ENCODE data around the gene UBE2E2. TPM values are rescaled to one million over a fixed set of nuclear protein-coding genes. Genes with fewer than 3 reads are reported as not detected.

UBE2E2 gene
- total and polyA plus RNA-seq, 3 experiments from 2014 or later, result 0.86 to 8.0 (median 0.92) TPM

DNA sequence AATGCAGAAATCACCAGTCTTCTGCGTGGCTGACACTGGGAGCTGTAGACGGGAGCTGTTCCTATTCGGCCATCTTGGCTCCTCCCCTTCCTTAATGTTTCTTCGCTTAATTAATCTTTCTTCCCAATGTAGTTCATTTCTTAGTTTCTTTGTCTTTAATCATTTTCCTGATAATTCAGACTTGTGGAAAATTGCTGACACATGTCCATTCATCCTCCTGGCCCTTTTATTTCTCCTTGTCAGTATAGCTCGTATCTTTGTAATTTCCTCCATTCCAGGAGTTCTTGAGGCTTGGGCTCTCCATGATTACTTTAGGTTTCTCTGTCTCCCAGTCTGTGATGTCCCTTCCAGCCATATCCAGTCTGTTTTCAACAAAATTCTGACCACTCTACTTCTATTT is 98.7 kb downstream of the UBE2E2 start:
- CTCF ChIA-PET, result no interaction called here
- H3K27ac ChIP-seq (ENCODE audit: low read depth, low read length), result no peak overlapping the region

DNA sequence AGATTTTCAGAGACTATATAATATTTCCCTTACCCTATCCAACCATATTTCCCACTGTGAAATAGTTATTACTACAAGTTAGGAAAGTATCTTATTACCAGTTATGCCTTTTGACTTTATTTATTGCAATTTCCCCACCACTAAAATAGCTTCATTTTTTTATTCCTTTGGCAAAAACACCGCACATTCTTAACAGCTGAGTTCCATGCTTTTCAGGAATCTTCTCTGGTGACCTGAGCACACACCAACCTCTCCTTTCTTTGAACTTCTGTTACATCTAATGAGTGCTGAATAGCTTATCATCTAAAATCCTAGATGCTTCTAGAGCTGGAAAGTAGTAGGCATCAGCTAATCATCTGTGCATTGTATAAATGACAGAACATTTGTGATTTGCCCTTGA is 99.1 kb downstream of the UBE2E2 start:
- Mint-ChIP-seq H3K4me1 (no peaks in the 10 kb centered on the region), H3K4me3 (no peak overlapping the region), H3K27me3 (peaks cover 0 to 1% of the 10 kb centered on the region in 2 donors), H3K27ac (no peak overlapping the region), H3K36me3 (no peaks in the 10 kb centered on the region), H3K9me3 (peaks cover 0 to 4% (median 3%) of the 10 kb centered on the region in 5 donors)
- DNase-seq, result no peak
- Histone ChIP-seq H3K4me1 (ENCODE audit: insufficient read depth, low read length) (no peaks in the 10 kb centered on the region), H3K4me3 (ENCODE audit: low read length) (no peak overlapping the region), H3K27ac (ENCODE audit: low read depth, low read length) (no peak overlapping the region), H3K36me3 (ENCODE audit: insufficient read depth, low read length) (no peaks in the 10 kb centered on the region), H3K27me3 (ENCODE audit: insufficient read depth, low read length, poor library complexity, severe bottlenecking) (no peaks in the 10 kb centered on the region), H3K9me3 (ENCODE audit: low read length) (no peaks in the 10 kb centered on the region)
- ChIA-PET POLR2A (no interaction called here), CTCF (no interaction called here)

More for the DNA sequence above, 98.7 kb downstream of the UBE2E2 start:
- Mint-ChIP-seq H3K36me3 (no peaks in the 10 kb centered on the region), H3K27ac (no peak overlapping the region), H3K4me1 (no peaks in the 10 kb centered on the region), H3K27me3 (peaks cover 0 to 1% of the 10 kb centered on the region in 2 donors), H3K4me3 (no peak overlapping the region), H3K9me3 (peaks cover 0 to 4% (median 3%) of the 10 kb centered on the region in 5 donors)
- DNase-seq, result no peak
- H3K9me3 ChIP-seq (ENCODE audit: low read length), result no peaks in the 10 kb centered on the region
- POLR2A ChIA-PET, result no interaction called here
- H3K36me3 ChIP-seq (ENCODE audit: insufficient read depth, low read length), result no peaks in the 10 kb centered on the region
- no peak overlapping the region for H3K4me3 ChIP-seq (ENCODE audit: low read length)
- H3K4me1 ChIP-seq (ENCODE audit: insufficient read depth, low read length), result no peaks in the 10 kb centered on the region
- no peaks in the 10 kb centered on the region for H3K27me3 ChIP-seq (ENCODE audit: insufficient read depth, low read length, poor library complexity, severe bottlenecking)

DNA sequence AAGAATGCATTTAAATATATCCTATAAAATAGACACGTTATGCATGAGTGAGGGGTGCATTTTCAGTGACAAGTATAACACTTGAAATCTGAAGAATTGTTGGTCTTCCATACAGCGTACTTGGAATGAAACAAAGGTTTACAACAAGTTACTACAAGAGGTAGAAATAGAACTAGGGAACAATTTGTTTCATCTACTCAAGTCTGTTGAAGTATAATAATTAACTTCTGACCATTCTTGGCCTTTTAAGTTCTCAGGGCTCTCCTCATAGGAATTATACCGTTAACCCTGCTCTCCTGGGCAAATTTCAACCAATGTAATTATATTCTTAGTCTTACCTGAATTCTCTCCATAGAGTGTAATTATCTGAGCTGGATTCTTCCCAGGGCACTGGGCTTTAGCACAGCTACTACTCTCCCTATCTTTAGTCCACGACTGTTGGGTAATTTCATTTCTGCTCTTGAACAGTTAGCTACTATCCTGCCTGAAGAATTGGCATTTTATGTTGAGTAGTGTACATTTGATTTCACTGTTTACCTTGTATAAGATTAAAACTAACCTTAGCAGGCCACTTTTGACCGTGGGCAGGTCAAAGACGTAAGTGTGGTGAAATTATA is 100.6 kb downstream of the UBE2E2 start:
- CTCF ChIA-PET, result no interaction called here
- Histone ChIP-seq H3K27me3 (ENCODE audit: insufficient read depth, low read length, poor library complexity, severe bottlenecking) (no peaks in the 10 kb centered on the region), H3K36me3 (ENCODE audit: insufficient read depth, low read length) (no peaks in the 10 kb centered on the region), H3K4me1 (ENCODE audit: insufficient read depth, low read length) (no peaks in the 10 kb centered on the region), H3K27ac (ENCODE audit: low read depth, low read length) (no peak overlapping the region), H3K4me3 (ENCODE audit: low read length) (no peak overlapping the region), H3K9me3 (ENCODE audit: low read length) (no peaks in the 10 kb centered on the region)
- H3K4me1 Mint-ChIP-seq, result no peaks in the 10 kb centered on the region
- peaks cover 0 to 4% (median 3%) of the 10 kb centered on the region in 5 donors for H3K9me3 Mint-ChIP-seq
- POLR2A ChIA-PET, result no interaction called here
- H3K27me3 Mint-ChIP-seq, result peaks cover 0 to 1% of the 10 kb centered on the region in 2 donors
- no peak overlapping the region for H3K4me3 Mint-ChIP-seq
- DNase-seq, result no peak
- H3K27ac Mint-ChIP-seq, result no peak overlapping the region
- H3K36me3 Mint-ChIP-seq, result no peaks in the 10 kb centered on the region

DNA sequence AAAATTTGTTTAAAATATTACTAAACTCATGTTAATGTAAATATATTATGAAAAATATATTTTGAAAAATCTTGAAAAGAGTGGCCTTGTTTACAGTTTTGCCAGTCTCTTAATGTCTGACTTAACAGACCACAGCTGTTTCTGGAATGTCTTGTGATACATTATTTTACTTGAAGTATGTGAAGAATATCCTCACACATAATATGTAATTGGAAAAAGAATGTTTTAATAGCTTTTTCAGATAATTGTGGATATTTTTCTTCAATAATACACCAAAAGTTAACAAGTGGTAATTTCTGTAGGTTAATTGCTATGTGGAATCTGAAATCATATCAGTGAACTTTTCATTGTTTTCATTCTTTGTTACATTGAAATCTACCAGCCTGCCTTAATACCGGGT is 101.3 kb downstream of the UBE2E2 start:
- Histone ChIP-seq H3K27me3 (ENCODE audit: insufficient read depth, low read length, poor library complexity, severe bottlenecking) (no peaks in the 10 kb centered on the region), H3K4me3 (ENCODE audit: low read length) (no peak overlapping the region), H3K36me3 (ENCODE audit: insufficient read depth, low read length) (no peaks in the 10 kb centered on the region), H3K27ac (ENCODE audit: low read depth, low read length) (no peak overlapping the region), H3K4me1 (ENCODE audit: insufficient read depth, low read length) (no peaks in the 10 kb centered on the region), H3K9me3 (ENCODE audit: low read length) (no peaks in the 10 kb centered on the region)
- no peak overlapping the region for H3K4me3 Mint-ChIP-seq
- CTCF ChIA-PET, result no interaction called here
- no peak for DNase-seq
- peaks cover 0 to 1% of the 10 kb centered on the region in 2 donors for H3K27me3 Mint-ChIP-seq
- POLR2A ChIA-PET, result no interaction called here
- H3K36me3 Mint-ChIP-seq, result no peaks in the 10 kb centered on the region
- no peaks in the 10 kb centered on the region for H3K4me1 Mint-ChIP-seq
- H3K9me3 Mint-ChIP-seq, result peaks cover 0 to 4% (median 0%) of the 10 kb centered on the region in 5 donors
- no peak overlapping the region for H3K27ac Mint-ChIP-seq

DNA sequence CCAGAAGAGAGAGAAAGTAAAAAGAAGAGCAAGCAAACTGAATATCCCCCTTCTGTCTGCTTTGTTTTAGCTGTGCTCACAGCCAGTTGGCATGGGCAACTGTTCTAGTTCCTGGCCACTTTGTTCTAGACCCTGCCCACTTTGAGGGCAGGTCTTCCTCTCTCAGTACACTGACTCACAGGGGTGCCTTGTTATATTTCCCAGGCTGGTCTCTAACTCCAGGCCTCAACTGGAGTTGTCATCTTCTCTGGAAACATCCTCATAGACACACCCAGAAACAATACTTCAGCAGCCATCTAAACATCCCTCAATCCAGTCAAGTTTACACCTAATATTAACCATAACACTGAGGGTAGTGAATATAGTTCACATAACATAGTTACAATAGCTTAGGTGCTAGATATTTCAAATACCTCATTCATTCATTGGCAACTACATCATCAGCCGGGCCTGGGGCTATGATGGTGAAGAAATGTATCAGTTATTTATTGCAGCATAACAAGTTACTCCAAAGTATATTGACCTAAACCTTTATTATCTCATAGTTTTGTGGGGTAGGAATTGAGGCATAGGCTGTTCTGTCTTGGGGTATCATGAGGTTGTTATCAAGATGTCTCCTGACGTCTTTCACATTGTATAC is 106.0 kb downstream of the UBE2E2 start:
- Mint-ChIP-seq H3K27ac (no peak overlapping the region), H3K4me1 (no peaks in the 10 kb centered on the region), H3K36me3 (no peaks in the 10 kb centered on the region), H3K27me3 (no peaks in the 10 kb centered on the region), H3K9me3 (peaks cover 0 to 3% (median 2%) of the 10 kb centered on the region in 5 donors), H3K4me3 (no peak overlapping the region)
- CTCF ChIA-PET, result no interaction called here
- no peak overlapping the region for H3K4me3 ChIP-seq (ENCODE audit: low read length)
- no peak overlapping the region for H3K27ac ChIP-seq (ENCODE audit: low read depth, low read length)
- no peaks in the 10 kb centered on the region for H3K36me3 ChIP-seq (ENCODE audit: insufficient read depth, low read length)
- H3K9me3 ChIP-seq (ENCODE audit: low read length), result no peaks in the 10 kb centered on the region
- H3K27me3 ChIP-seq (ENCODE audit: insufficient read depth, low read length, poor library complexity, severe bottlenecking), result no peaks in the 10 kb centered on the region
- POLR2A ChIA-PET, result no interaction called here
- no peak for DNase-seq
- H3K4me1 ChIP-seq (ENCODE audit: insufficient read depth, low read length), result no peaks in the 10 kb centered on the region

DNA sequence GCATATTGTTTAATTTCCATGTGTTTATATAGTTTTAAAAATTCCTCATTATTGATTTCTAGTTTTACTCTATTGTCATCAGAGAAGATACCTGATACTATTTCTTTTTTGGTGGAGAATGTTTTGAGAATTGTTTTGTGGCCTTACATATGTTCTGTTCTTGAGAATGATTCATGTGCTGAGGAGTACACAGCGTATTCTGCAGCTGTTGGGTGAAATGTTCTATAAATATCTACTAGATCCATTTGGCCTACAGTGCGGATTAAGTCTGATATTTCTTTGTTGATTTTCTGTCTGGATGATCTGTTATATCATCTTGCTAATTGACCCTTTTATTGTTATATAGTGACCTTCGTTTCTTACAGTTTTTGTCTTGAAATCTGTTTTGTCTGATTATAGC is 109.7 kb downstream of the UBE2E2 start:
- no peaks in the 10 kb centered on the region for H3K4me1 ChIP-seq (ENCODE audit: insufficient read depth, low read length)
- Mint-ChIP-seq H3K4me3 (no peak overlapping the region), H3K27me3 (no peaks in the 10 kb centered on the region), H3K4me1 (no peaks in the 10 kb centered on the region), H3K36me3 (no peaks in the 10 kb centered on the region), H3K27ac (no peak overlapping the region), H3K9me3 (peaks cover 0 to 6% (median 3%) of the 10 kb centered on the region in 5 donors)
- H3K4me3 ChIP-seq (ENCODE audit: low read length), result no peak overlapping the region
- POLR2A ChIA-PET, result no interaction called here
- no peak overlapping the region for H3K27ac ChIP-seq (ENCODE audit: low read depth, low read length)
- H3K36me3 ChIP-seq (ENCODE audit: insufficient read depth, low read length), result no peaks in the 10 kb centered on the region
- DNase-seq, result no peak
- peaks cover 3% of the 10 kb centered on the region for H3K9me3 ChIP-seq (ENCODE audit: low read length)
- no peaks in the 10 kb centered on the region for H3K27me3 ChIP-seq (ENCODE audit: insufficient read depth, low read length, poor library complexity, severe bottlenecking)
- CTCF ChIA-PET, result no interaction called here

DNA sequence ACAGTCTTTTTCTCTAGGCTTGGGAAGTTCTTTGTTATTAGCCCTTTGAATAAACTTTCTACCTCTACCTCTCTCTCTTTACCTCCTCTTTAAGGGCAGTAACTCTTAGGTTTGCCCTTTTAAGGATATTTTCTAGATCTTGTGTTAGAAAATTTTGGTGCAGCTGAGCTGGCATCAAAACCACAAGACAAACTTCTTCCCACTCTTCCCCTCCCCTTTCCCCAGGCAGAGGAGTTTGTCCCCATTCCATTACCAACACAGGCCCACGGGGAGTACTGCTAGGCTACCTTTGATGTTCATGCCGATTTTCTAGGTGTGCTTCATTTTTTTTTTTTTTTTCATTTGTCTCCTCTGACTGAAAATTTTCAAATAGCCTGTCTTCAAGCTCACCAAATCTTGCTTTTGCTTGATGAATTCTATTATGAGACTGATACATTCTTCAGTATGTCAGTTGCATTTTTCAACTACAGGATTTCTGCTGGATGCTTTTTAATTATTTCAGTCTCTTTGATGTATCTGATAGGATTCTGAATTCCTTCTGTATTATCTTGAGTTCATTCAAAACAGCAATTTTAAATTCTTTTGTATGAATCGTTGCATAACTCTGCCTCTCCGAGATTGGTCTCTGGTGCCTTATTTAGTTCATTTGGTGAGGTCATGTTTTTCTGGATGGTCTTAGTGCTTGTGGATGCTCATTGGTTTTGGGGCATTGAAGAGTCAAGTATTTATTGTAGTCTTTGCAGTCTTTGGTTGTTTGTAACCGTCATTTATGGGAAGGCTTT is 112.0 kb downstream of the UBE2E2 start:
- Histone ChIP-seq H3K4me1 (ENCODE audit: insufficient read depth, low read length) (no peaks in the 10 kb centered on the region), H3K4me3 (ENCODE audit: low read length) (no peak overlapping the region), H3K27ac (ENCODE audit: low read depth, low read length) (no peak overlapping the region), H3K27me3 (ENCODE audit: insufficient read depth, low read length, poor library complexity, severe bottlenecking) (no peaks in the 10 kb centered on the region), H3K9me3 (ENCODE audit: low read length) (peaks cover 3% of the 10 kb centered on the region), H3K36me3 (ENCODE audit: insufficient read depth, low read length) (no peaks in the 10 kb centered on the region)
- no peak overlapping the region for H3K27ac Mint-ChIP-seq
- CTCF ChIA-PET, result no interaction called here
- no peak overlapping the region for H3K4me3 Mint-ChIP-seq
- peaks cover 0 to 6% (median 3%) of the 10 kb centered on the region in 5 donors for H3K9me3 Mint-ChIP-seq
- no peaks in the 10 kb centered on the region for H3K4me1 Mint-ChIP-seq
- POLR2A ChIA-PET, result no interaction called here
- no peaks in the 10 kb centered on the region for H3K27me3 Mint-ChIP-seq
- no peaks in the 10 kb centered on the region for H3K36me3 Mint-ChIP-seq
- no peak for DNase-seq

DNA sequence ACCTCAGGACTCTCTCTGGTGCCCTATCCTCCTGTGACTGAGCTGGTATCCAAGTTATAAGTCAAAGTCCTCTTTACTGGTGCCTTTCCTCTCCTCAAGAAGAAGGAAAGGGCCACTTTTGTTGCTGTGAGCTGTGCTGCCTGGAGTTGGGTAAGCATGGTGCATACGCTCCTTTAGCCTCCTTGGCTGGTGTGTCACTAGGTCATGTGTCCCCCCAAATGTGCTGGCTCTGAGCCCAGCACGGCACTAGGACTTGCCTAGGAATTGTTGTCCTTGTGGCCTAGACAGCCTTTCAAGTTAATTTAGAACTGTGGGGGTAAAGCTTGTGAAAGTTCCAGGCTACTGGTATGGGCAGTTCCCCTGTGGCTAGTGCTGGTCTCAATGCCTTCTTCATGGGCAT is 113.8 kb downstream of the UBE2E2 start:
- no peaks in the 10 kb centered on the region for H3K27me3 Mint-ChIP-seq
- POLR2A ChIA-PET, result no interaction called here
- Histone ChIP-seq H3K36me3 (ENCODE audit: insufficient read depth, low read length) (no peaks in the 10 kb centered on the region), H3K27ac (ENCODE audit: low read depth, low read length) (no peak overlapping the region), H3K9me3 (ENCODE audit: low read length) (peaks cover 3% of the 10 kb centered on the region), H3K4me3 (ENCODE audit: low read length) (no peak overlapping the region), H3K4me1 (ENCODE audit: insufficient read depth, low read length) (no peaks in the 10 kb centered on the region), H3K27me3 (ENCODE audit: insufficient read depth, low read length, poor library complexity, severe bottlenecking) (no peaks in the 10 kb centered on the region)
- H3K36me3 Mint-ChIP-seq, result no peaks in the 10 kb centered on the region
- H3K4me3 Mint-ChIP-seq, result no peak overlapping the region
- H3K9me3 Mint-ChIP-seq, result peaks cover 0 to 6% (median 0%) of the 10 kb centered on the region in 5 donors
- H3K4me1 Mint-ChIP-seq, result no peaks in the 10 kb centered on the region
- H3K27ac Mint-ChIP-seq, result no peak overlapping the region
- DNase-seq, result no peak
- CTCF ChIA-PET, result no interaction called here
